Endothelial cell of umbilical vein (primary cell): ENCODE data around the gene POMC. TPM values are rescaled to one million over a fixed set of nuclear protein-coding genes. Genes with fewer than 3 reads are reported as not detected.

ENCODE experiments used
- BruUV-seq: library from RNA; stranded (reverse); fragments of 400-500 nt; replicated peaks from 2 replicates; lab custom pipeline; 2021; lab: Mats Ljungman, UMichigan
- CTCF ChIA-PET: fragments of 300-600, 350-600 bp; sonication (Branson Sonifier 250); formaldehyde crosslinking; loops from one replicate; lab custom pipeline; 2021; ENCODE audit warnings: antibody characterized with exemption, inconsistent platforms; lab: Charles Lee
- POLR2A ChIA-PET: fragments of 300-600, 350-600 bp; sonication (Branson Sonifier 250); formaldehyde crosslinking; loops from one replicate; lab custom pipeline; 2021; ENCODE audit warnings: antibody characterized with exemption, inconsistent platforms; lab: Charles Lee
- DNase-seq: peaks from one replicate; pipeline ENCODE4 v3.0.0-alpha.2; 2011; ENCODE audit warnings: low read depth, low spot score
- FAIRE-seq: peaks from 2 replicates; lab custom pipeline; 2011; peaks lifted over from hg19 to GRCh38; lab: Jason Lieb, UNC
- H2AFZ ChIP-seq: 2 replicates; pipeline ENCODE4 v1.6.0; 2012; ENCODE audit warnings: low read depth, low read length, control low read depth, inconsistent platforms
- H3K27ac ChIP-seq: 2 replicates; pipeline ENCODE4 v1.5.1; 2011; ENCODE audit warnings: low read depth, mild to moderate bottlenecking, control low read depth, low read length, moderate library complexity; ENCODE audit not compliant: insufficient read depth
- H3K27me3 ChIP-seq, 2 experiments: 2 replicates each; pipeline versions ENCODE4 v1.6.0 to v1.6.1; 2011; ENCODE audit warnings: low read length in 2 of 2, mixed read lengths in 1 of 2; ENCODE audit not compliant: control insufficient read depth in 2 of 2, insufficient read depth in 2 of 2
- H3K36me3 ChIP-seq, 2 experiments: 2 replicates in 1 of 2; 3 replicates in 1 of 2; pipeline ENCODE4 v1.5.1; 2011; ENCODE audit warnings: low read length in 2 of 2, mild to moderate bottlenecking in 1 of 2, moderate library complexity in 1 of 2; ENCODE audit not compliant: control insufficient read depth in 2 of 2, insufficient read depth in 2 of 2; ENCODE audit errors: extremely low read depth in 1 of 2
- H3K4me1 ChIP-seq: 3 replicates; pipeline ENCODE4 v1.5.1; 2011; ENCODE audit warnings: mild to moderate bottlenecking, low read length; ENCODE audit not compliant: control insufficient read depth, insufficient read depth; ENCODE audit errors: extremely low read depth
- H3K4me2 ChIP-seq: 2 replicates; pipeline ENCODE4 v1.6.1; 2011; ENCODE audit warnings: low read length, control low read depth, mixed read lengths; ENCODE audit not compliant: insufficient read depth
- H3K4me3 ChIP-seq, 3 experiments: fragments of 200-600 bp in 1 of 3; sonication (generic), shearing (Covaris generic) in 1 of 3; replicated peaks in 1 of 3; 2 replicates each; pipeline ENCODE4 v1.5.1; 2011 to 2016; ENCODE audit warnings: control low read depth in 3 of 3, low read length in 3 of 3, mild to moderate bottlenecking in 2 of 3, inconsistent platforms in 1 of 3, low read depth in 1 of 3, moderate library complexity in 1 of 3; ENCODE audit not compliant: insufficient read depth in 1 of 3
- H3K79me2 ChIP-seq: 2 replicates; pipeline ENCODE4 v1.6.0; 2012; ENCODE audit warnings: low read length, inconsistent platforms; ENCODE audit not compliant: control insufficient read depth, insufficient read depth
- H3K9ac ChIP-seq: replicated peaks from 2 replicates; pipeline ENCODE3; 2011; ENCODE audit warnings: low read length, control low read depth; ENCODE audit not compliant: insufficient read depth; ENCODE audit errors: extremely low read depth
- H3K9me1 ChIP-seq: replicated peaks from 3 replicates; pipeline ENCODE4 v1.6.0; 2011; ENCODE audit warnings: mild to moderate bottlenecking, low read length; ENCODE audit not compliant: control insufficient read depth, insufficient read depth; ENCODE audit errors: extremely low read depth
- H3K9me3 ChIP-seq: replicated peaks from 2 replicates; pipeline ENCODE4 v1.5.1; 2012; ENCODE audit warnings: low read length, inconsistent platforms; ENCODE audit not compliant: control insufficient read depth, insufficient read depth
- H4K20me1 ChIP-seq: replicated peaks from 2 replicates; pipeline ENCODE3; 2011; ENCODE audit warnings: mild to moderate bottlenecking, low read length; ENCODE audit not compliant: control insufficient read depth, insufficient read depth; ENCODE audit errors: extremely low read depth
- CTCF ChIP-seq, 2 donors: IDR thresholded peaks; 1 replicate in 1 of 2; 2 replicates in 1 of 2; pipeline ENCODE4 v1.5.1; 2011; ENCODE audit warnings: low read length in 2 of 2, mild to moderate bottlenecking in 2 of 2, moderate library complexity in 2 of 2, control low read depth in 1 of 2, inconsistent platforms in 1 of 2, low read depth in 1 of 2; ENCODE audit not compliant: insufficient read depth in 1 of 2; ENCODE audit errors: extremely low read depth in 1 of 2
- EZH2 ChIP-seq: IDR thresholded peaks from 2 replicates; pipeline ENCODE4 v1.6.1; 2012; ENCODE audit warnings: borderline replicate concordance, low read depth, mild to moderate bottlenecking, moderate library complexity, low read length, inconsistent platforms; ENCODE audit not compliant: severe bottlenecking
- FOS ChIP-seq: IDR thresholded peaks from 2 replicates; pipeline ENCODE4 v1.6.1; 2011; ENCODE audit warnings: mild to moderate bottlenecking, low read length, moderate library complexity, borderline replicate concordance; ENCODE audit not compliant: insufficient read depth
- GATA2 ChIP-seq: IDR thresholded peaks from 2 replicates; pipeline ENCODE4 v1.7.0; 2011; ENCODE audit warnings: low read depth, mild to moderate bottlenecking, moderate library complexity, mixed read lengths, low read length; ENCODE audit not compliant: insufficient read length, insufficient read depth
- JUN ChIP-seq: IDR thresholded peaks from 2 replicates; pipeline ENCODE4 v1.6.1; 2011; ENCODE audit warnings: borderline replicate concordance, low read depth; ENCODE audit not compliant: insufficient read length, insufficient read depth
- MAX ChIP-seq: IDR thresholded peaks from 2 replicates; pipeline ENCODE4 v1.6.1; 2011; ENCODE audit not compliant: insufficient read depth, insufficient read length
- MYC ChIP-seq: IDR thresholded peaks from one replicate; pipeline ENCODE4 v1.6.1; 2011; ENCODE audit warnings: mild to moderate bottlenecking, low read depth, low read length
- POLR2A ChIP-seq: IDR thresholded peaks from 2 replicates; pipeline ENCODE4 v1.6.1; 2012; ENCODE audit warnings: low read depth, mild to moderate bottlenecking, control low read depth, low read length
- POLR2AphosphoS5 ChIP-seq: IDR thresholded peaks from 2 replicates; pipeline ENCODE4 v1.6.1; 2012; ENCODE audit warnings: low read depth, mild to moderate bottlenecking, control low read depth, low read length, moderate library complexity; ENCODE audit not compliant: insufficient read depth
- dilution Hi-C: fragments of 300-500 bp; cut with MboI; formaldehyde crosslinking; loops from one replicate; pipeline ENCODE4 v1.15.0; 2019; ENCODE audit warnings: low sequenced_read_pairs; ENCODE audit not compliant: extremely low pct_ligation_motif_present
- intact Hi-C: fragments of 100-400 bp; cut with micrococcal nuclease; formaldehyde crosslinking; loops from one replicate; pipeline ENCODE4 v1.10.0; 2022
- polyA plus RNA-seq, 4 experiments: library from polyadenylated mRNA; depleted of rRNA in 3 of 4; stranded (reverse) in 3 of 4; unstranded in 1 of 4; fragments of >200 nt; gene quantifications; 2 replicates each; pipeline versions ENCODE4 v1.2.1 to v1.2.3, GENCODE V29; 2011 to 2012; ENCODE audit warnings: missing spikeins in 1 of 4
- total RNA-seq: library from RNA; stranded (reverse); gene quantifications from 2 replicates; pipeline ENCODE4 v1.2.3, GENCODE V29; 2021

Gene POMC
- total and polyA plus RNA-seq, 2 donors (not counting 3 experiments of a cell fraction or from before 2014, with no cell fraction given) = 2.4 to 2.7 TPM

GRCh38 chr2:25125976-25126375 is 42.4 kb downstream of the POMC start:
- BruUV-seq = no TSS peak

More at GRCh38 chr2:25125976-25126375, 42.4 kb downstream of the POMC start:
- ChIA-PET POLR2A (no interaction called here), CTCF (interaction anchor here (17.9 kb wide), 1 partner anchor 147 kb away, joined by 679 read pairs; no protein-coding TSS in a partner anchor)
- H3K9me1 ChIP-seq = no peaks in the 10 kb centered on the region
- no peaks in the 10 kb centered on the region for H3K36me3 ChIP-seq
- dilution Hi-C loops (no loop called here), intact Hi-C loops (no loop called here)
- H3K79me2 ChIP-seq = no peaks in the 10 kb centered on the region
- peaks cover 2% of the 10 kb centered on the region for H3K4me1 ChIP-seq
- FAIRE-seq (no peak), DNase-seq (no peak)
- no peaks in the 10 kb centered on the region for H3K9me3 ChIP-seq
- peaks cover 0 to 5% of the 10 kb centered on the region in 2 experiments for H3K27me3 ChIP-seq
- H4K20me1 ChIP-seq = no peaks in the 10 kb centered on the region
- TF ChIP-seq FOS (no peak), POLR2A (no peak), MAX (no peak), CTCF (IDR thresholded peaks at IDR 0.05; ENCODE audit: extremely low read depth in 1 of 2, insufficient read depth in 1 of 2, low read depth in 1 of 2, low read length in 2 of 2) (no peak), EZH2 (no peak), POLR2AphosphoS5 (no peak), MYC (no peak), GATA2 (no peak), JUN (no peak)
- no peak overlapping the region for H3K9ac ChIP-seq
- H2AFZ ChIP-seq = no peak overlapping the region
- no peak overlapping the region for H3K4me3 ChIP-seq
- no peak overlapping the region for H3K27ac ChIP-seq
- no peak overlapping the region for H3K4me2 ChIP-seq
